ENCODE results near the gene KLRF1.

Gene KLRF1

DNA sequence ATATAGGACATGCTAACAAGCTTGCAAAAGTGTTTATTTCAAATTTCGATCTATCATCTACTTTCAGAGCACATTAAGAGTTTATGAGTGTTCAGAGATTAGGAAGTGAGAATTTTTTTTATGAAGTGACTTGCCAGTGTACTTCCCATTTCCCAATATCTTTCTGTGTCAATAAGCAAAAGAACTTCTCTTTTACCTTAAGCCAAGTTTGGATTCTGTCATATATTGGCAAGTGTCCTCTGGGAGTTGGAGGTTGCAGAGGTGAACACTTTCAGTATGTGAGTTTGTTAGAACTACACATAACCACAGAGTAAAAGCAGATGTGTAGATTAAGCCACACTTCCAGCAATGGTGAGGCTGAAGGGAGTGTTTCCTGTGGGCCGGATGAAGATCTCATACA is 16.6 kb upstream of the KLRF1 start:
- no peak for TF ChIP-seq MYC (IDR thresholded peaks at IDR 0.05; ENCODE audit: low read depth, low read length)
- TF ChIP-seq, protein P1, sequence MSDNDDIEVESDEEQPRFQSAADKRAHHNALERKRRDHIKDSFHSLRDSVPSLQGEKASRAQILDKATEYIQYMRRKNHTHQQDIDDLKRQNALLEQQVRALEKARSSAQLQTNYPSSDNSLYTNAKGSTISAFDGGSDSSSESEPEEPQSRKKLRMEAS (IDR thresholded peaks at IDR 0.05; ENCODE audit: low read depth, low read length) = no peak
- TF ChIP-seq POLR2A (IDR thresholded peaks at IDR 0.05; ENCODE audit: extremely low read depth, insufficient read length) = no peak
- no peak for TF ChIP-seq CTCF (IDR thresholded peaks at IDR 0.05; ENCODE audit: low read depth, low read length)
- no peak overlapping the region for H3K4me3 ChIP-seq (ENCODE audit: low read depth, low read length)
- peak; percentile 69 for DNase-seq (ENCODE audit: low read depth)

- DNase-seq (ENCODE audit: low read depth) = no peak
- no peak overlapping the region for H3K4me3 ChIP-seq (ENCODE audit: low read depth, low read length)
Measured at GRCh38 chr12:9811621-9812020, 15.7 kb upstream of the KLRF1 start.

GRCh38 chr12:9813821-9814798 is 13.2 kb upstream of the KLRF1 start:
- peak; percentile 77 for DNase-seq (ENCODE audit: low read depth)
- H3K4me3 ChIP-seq (ENCODE audit: low read depth, low read length) = no peak overlapping the region

More at GRCh38 chr12:9811621-9812020, 15.7 kb upstream of the KLRF1 start:
- TF ChIP-seq MYC (IDR thresholded peaks at IDR 0.05; ENCODE audit: low read depth, low read length) = no peak
- no peak for TF ChIP-seq POLR2A (IDR thresholded peaks at IDR 0.05; ENCODE audit: extremely low read depth, insufficient read length)
- no peak for TF ChIP-seq CTCF (IDR thresholded peaks at IDR 0.05; ENCODE audit: low read depth, low read length)
- TF ChIP-seq, protein P1 (IDR thresholded peaks at IDR 0.05; ENCODE audit: low read depth, low read length) = no peak

DNA sequence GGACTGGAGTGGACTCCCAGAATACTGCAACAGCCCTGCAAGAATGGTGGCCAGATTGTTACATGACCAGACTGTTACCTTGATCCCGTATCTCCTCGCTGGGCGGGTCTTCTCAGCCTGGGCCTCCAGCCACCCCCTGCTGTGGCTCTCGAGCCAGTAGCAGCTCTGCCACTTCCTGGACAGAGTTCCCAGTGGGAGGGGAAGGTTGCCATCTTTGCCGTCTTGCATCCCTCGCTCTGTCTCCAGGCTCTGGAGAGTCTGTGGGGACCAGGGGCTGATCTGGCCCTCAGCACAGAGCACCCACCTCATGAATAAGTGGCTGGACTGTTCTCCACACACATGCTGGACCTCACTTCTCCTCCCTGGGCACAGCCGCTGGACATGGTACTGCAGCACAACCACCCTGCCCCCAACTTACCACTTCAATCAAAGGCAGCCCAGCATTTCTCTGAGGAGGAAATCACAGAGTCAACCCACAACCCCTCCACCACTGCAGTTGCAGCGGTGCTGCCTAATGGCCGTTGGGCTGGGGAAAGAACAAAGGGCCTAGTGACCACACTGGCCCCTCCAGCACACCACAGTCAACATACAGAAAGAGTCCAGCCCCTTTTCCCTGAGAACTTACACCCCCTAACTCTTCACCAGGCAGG is 6.9 kb upstream of the KLRF1 start:
- no peak overlapping the region for H3K4me3 ChIP-seq (ENCODE audit: low read depth, low read length)
- TF ChIP-seq, protein P1 (IDR thresholded peaks at IDR 0.05; ENCODE audit: low read depth, low read length) = no peak
- TF ChIP-seq MYC (IDR thresholded peaks at IDR 0.05; ENCODE audit: low read depth, low read length) = no peak
- no peak for TF ChIP-seq POLR2A (IDR thresholded peaks at IDR 0.05; ENCODE audit: extremely low read depth, insufficient read length)
- TF ChIP-seq CTCF (IDR thresholded peaks at IDR 0.05; ENCODE audit: low read depth, low read length) = no peak
- DNase-seq (ENCODE audit: low read depth) = no peak

More at GRCh38 chr12:9813821-9814798, 13.2 kb upstream of the KLRF1 start:
- TF ChIP-seq POLR2A (IDR thresholded peaks at IDR 0.05; ENCODE audit: extremely low read depth, insufficient read length) (no peak), CTCF (IDR thresholded peaks at IDR 0.05; ENCODE audit: low read depth, low read length) (peak; percentile 76)

DNA sequence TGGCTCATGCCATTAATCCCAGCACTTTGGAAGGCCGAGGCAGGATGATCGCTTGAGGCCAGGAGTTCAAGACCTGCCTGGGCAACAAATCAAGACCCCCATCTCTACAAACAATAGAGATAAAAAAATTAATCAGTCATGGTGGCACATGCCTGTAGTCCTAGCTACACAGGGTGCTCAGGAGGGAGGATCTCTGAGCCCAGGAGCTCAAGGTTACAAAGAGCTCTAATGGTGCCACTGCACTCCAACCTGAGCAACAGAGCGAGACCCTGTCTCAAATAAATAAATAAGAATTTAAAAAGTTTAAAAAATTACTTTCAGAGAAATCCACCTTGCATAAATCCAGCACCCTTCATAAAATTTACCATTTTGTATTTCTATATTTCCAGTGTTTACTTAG is 2.2 kb downstream of the KLRF1 start:
- H3K4me3 ChIP-seq (ENCODE audit: low read depth, low read length) = no peak overlapping the region
- TF ChIP-seq POLR2A (IDR thresholded peaks at IDR 0.05; ENCODE audit: extremely low read depth, insufficient read length) (no peak), MYC (IDR thresholded peaks at IDR 0.05; ENCODE audit: low read depth, low read length) (no peak), CTCF (IDR thresholded peaks at IDR 0.05; ENCODE audit: low read depth, low read length) (no peak)
- TF ChIP-seq, protein P1 (IDR thresholded peaks at IDR 0.05; ENCODE audit: low read depth, low read length) = no peak
- no peak for DNase-seq (ENCODE audit: low read depth)
